ENCODE data around the gene HOXA11.

- TF ChIP-seq CTCF (IDR thresholded peaks at IDR 0.05) = no peak
- TF ChIP-seq NRF1 (IDR thresholded peaks at IDR 0.05; ENCODE audit: low read depth, low read length) = no peak
- TF ChIP-seq MAX (IDR thresholded peaks at IDR 0.05; ENCODE audit: low read depth) = no peak
Measured at GRCh38 chr7:27221201-27221797, 36.3 kb upstream of the HOXA11 start.
